Stimulated activated naive CD8-positive, alpha-beta T cell treated with anti-CD3 and anti-CD28 coated beads, Interleukin-15, amount 100 ng/mL, for 72 hours (primary cell): Measurements from ENCODE around the gene NFATC3.

Source experiments
- ATAC-seq: fragments of 150-1000 bp; cut with Tn5 transposase; 2 replicates; pipeline ENCODE4 v1.10.0; 2021; ENCODE audit warnings: mild to moderate bottlenecking, moderate library complexity
- DNase-seq, 2 donors: peaks; one replicate each; pipeline ENCODE4 v3.0.0; 2021 to 2022
- H3K27ac Mint-ChIP-seq, 2 donors: one replicate each; pipeline ENCODE4 v1.8.0; 2022; ENCODE audit warnings: mild to moderate bottlenecking in 2 of 2, mixed read lengths in 2 of 2, moderate library complexity in 2 of 2
- H3K27me3 Mint-ChIP-seq: one replicate; pipeline ENCODE4 v1.8.0; 2022; ENCODE audit warnings: mixed read lengths
- H3K4me1 Mint-ChIP-seq: one replicate; pipeline ENCODE4 v1.8.0; 2022; ENCODE audit warnings: mild to moderate bottlenecking, mixed read lengths
- H3K4me3 Mint-ChIP-seq, 2 donors: one replicate each; pipeline ENCODE4 v1.8.0; 2022; ENCODE audit warnings: mild to moderate bottlenecking in 2 of 2, mixed read lengths in 2 of 2, moderate library complexity in 1 of 2
- H3K9me3 Mint-ChIP-seq, 2 donors: one replicate each; pipeline ENCODE4 v1.8.0; 2022; ENCODE audit warnings: mixed read lengths in 2 of 2

NFATC3 gene

GRCh38 chr16:68244481-68244902 is 159.3 kb downstream of the NFATC3 start:
- no peak for ATAC-seq
- Mint-ChIP-seq H3K4me3 (peak overlapping the region; percentile 99 to 100), H3K27ac (peak overlapping the region; percentile 74 to 95), H3K27me3 (no peaks in the 10 kb centered on the region), H3K9me3 (no peaks in the 10 kb centered on the region), H3K4me1 (peaks cover 47% of the 10 kb centered on the region)
- no peak for DNase-seq

DNA sequence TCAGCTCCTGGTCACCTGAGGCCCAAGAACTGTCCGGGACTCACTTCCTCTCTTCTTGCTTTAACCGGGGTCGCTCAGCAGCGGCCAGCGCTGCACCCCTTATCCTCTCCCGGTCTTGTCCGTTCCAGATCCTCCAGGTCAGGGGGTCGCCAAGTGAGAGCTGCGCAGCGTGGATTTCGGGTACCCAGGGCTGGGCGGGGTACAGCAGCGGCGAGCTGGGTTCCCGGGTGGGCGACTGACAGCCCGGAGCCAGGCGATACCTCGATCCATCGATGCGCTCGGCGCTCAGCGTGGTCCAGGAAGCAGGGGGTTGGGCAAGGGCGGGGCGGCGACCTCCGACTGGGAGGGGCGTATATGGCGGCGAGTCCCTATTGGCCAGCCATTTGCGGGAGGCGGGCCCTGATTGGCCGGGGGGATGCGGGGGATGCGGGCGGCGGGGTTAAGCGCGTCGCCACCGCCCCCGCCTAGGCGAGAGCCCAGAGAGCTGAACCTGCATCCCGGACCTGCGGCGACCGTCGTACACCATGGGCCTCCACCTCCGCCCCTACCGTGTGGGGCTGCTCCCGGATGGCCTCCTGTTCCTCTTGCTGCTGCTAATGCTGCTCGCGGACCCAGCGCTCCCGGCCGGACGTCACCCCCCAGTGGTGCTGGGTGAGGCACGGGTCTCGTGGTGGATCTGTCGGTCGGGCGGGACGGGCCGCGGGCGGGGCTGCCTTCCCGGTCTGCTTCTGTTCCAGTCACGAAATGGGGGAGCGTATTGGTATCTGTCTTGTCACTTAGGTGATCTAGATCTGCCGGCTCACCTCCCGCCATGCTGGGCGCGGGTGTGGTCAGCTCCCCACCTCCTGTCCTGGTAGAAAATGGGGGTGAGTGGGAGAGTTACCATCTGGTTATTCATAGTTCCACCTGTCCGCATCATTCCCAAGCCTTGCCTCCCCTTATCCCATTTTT is 160.0 kb downstream of the NFATC3 start, which contains the start of gene PLA2G15:
Gene PLA2G15 (plus strand): TSS at position 471 of the 951 bp plus-strand sequence. CDS start 54 bp downstream, at position 525.
- Mint-ChIP-seq H3K9me3 (no peaks in the 10 kb centered on the region), H3K4me1 (peaks cover 41% of the 10 kb centered on the region), H3K4me3 (peak within 1 kb of the TSS; percentile 99 to 100), H3K27me3 (no peaks in the 10 kb centered on the region), H3K27ac (peak within 1 kb of the TSS; percentile 74 to 95)
- DNase-seq (peak; percentile 94 to 95), ATAC-seq (peak; percentile 96)

GRCh38 chr16:68246121-68246520 is 161.0 kb downstream of the NFATC3 start:
- no peak for DNase-seq
- ATAC-seq = no peak
- H3K9me3 Mint-ChIP-seq = no peaks in the 10 kb centered on the region
- peak overlapping the region; percentile 99 to 100 for H3K4me3 Mint-ChIP-seq
- H3K27ac Mint-ChIP-seq = peak overlapping the region in 1 of 2 donors; percentile 44
- peaks cover 41% of the 10 kb centered on the region for H3K4me1 Mint-ChIP-seq
- no peaks in the 10 kb centered on the region for H3K27me3 Mint-ChIP-seq

DNA sequence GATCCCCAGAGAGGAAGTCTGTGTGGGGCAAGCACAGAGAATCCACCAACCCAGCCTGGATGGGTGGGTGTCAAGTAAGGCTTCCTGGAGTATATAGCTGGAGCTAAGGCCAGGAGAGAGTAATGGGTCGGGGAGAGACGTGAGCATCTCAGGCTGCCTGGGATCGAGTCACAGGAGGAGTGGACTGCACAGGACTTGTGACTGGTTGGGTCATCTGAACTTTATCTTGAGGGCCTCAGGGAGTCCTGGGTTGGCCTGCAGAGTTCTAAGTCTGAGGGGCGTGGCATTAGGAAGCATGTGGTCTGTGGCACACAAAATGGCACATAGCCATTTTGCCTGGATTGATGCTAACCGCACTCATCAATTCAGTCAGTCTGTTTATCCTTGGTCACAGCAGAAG is 161.5 kb downstream of the NFATC3 start:
- Mint-ChIP-seq H3K27ac (no peak overlapping the region), H3K9me3 (no peaks in the 10 kb centered on the region), H3K27me3 (no peaks in the 10 kb centered on the region), H3K4me1 (peaks cover 41% of the 10 kb centered on the region), H3K4me3 (peak overlapping the region in 1 of 2 donors; percentile 99)
- ATAC-seq = no peak
- DNase-seq = no peak

- H3K27me3 Mint-ChIP-seq = no peaks in the 10 kb centered on the region
- peaks cover 41% of the 10 kb centered on the region for H3K4me1 Mint-ChIP-seq
- H3K9me3 Mint-ChIP-seq = no peaks in the 10 kb centered on the region
- H3K27ac Mint-ChIP-seq = no peak overlapping the region
- no peak for ATAC-seq
- DNase-seq = no peak
- H3K4me3 Mint-ChIP-seq = no peak overlapping the region
These were observed 162.2 kb downstream of the NFATC3 start for GRCh38 chr16:68247400-68247799.

DNA sequence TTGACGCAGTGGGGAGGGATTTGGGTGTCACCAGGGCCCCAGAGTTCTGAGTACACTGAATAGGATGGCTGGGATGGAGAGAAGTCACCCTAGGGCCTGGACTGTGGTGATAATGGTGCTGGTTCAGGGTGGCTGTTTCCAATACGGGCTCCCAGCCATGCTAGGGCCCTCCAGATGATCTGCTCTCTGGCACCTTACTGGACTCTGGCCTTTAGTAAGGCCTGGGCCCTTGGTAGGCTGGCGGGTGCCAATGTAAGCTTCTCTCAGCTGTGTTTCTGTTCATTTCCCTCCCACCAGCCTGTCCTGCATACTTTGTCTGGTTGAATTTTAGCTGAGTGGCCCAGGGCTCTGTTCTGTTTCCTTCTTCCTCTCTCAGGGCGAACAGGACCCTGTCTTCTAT is 162.8 kb downstream of the NFATC3 start:
- H3K27ac Mint-ChIP-seq = no peak overlapping the region
- H3K4me1 Mint-ChIP-seq = peaks cover 41% of the 10 kb centered on the region
- DNase-seq = no peak
- no peaks in the 10 kb centered on the region for H3K27me3 Mint-ChIP-seq
- H3K9me3 Mint-ChIP-seq = no peaks in the 10 kb centered on the region
- ATAC-seq = no peak
- H3K4me3 Mint-ChIP-seq = no peak overlapping the region

GRCh38 chr16:68249371-68249770 is 164.2 kb downstream of the NFATC3 start:
- H3K4me3 Mint-ChIP-seq = no peak overlapping the region
- no peaks in the 10 kb centered on the region for H3K9me3 Mint-ChIP-seq
- no peaks in the 10 kb centered on the region for H3K27me3 Mint-ChIP-seq
- ATAC-seq = no peak
- DNase-seq = no peak
- peaks cover 35% of the 10 kb centered on the region for H3K4me1 Mint-ChIP-seq
- H3K27ac Mint-ChIP-seq = no peak overlapping the region

GRCh38 chr16:68250951-68251350 is 165.8 kb downstream of the NFATC3 start:
- Mint-ChIP-seq H3K4me1 (peaks cover 22% of the 10 kb centered on the region), H3K27ac (no peak overlapping the region), H3K27me3 (no peaks in the 10 kb centered on the region), H3K9me3 (no peaks in the 10 kb centered on the region), H3K4me3 (no peak overlapping the region)
- no peak for DNase-seq
- no peak for ATAC-seq

DNA sequence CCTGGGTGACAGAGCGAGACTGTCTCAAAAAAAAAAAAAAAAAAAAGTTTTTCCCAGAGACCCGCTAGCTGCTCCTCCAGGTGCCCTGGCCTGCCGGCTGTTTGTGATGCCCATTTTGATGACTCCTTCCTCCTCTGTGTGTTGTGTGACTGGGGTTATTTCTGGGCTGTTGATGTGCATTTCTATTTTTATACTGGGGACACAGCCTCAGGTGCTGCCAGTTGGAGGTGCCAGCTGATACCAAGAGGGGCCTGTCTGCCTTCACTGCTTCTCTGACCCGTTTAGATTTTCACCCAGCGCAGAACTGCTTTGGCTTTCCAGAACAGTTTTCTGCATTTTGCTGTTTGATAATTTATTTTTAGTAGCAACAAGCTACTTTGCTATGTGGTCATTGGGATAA is 166.7 kb downstream of the NFATC3 start:
- no peaks in the 10 kb centered on the region for H3K9me3 Mint-ChIP-seq
- no peak overlapping the region for H3K4me3 Mint-ChIP-seq
- no peak overlapping the region for H3K27ac Mint-ChIP-seq
- H3K4me1 Mint-ChIP-seq = peaks cover 14% of the 10 kb centered on the region
- DNase-seq (no peak), ATAC-seq (no peak)
- no peaks in the 10 kb centered on the region for H3K27me3 Mint-ChIP-seq

DNA sequence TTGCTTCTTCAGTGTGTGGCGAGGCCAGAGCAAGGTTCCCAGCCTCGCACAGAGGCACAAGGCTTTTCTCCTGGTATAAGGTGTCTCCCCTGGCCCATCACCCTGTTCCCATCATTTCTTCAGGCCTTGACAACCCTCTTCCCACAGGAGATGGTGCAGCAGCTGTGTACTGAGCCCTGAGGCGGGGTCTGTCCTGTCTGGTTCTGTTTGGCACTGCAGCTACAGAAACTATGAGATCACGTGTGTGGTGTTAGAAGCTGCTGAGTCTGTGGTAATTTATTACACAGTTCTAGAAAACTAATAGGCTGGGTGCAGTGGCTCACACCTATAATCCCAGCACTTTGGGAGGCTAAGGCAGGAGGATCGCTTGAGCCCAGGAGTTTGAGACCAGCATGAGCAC is 167.2 kb downstream of the NFATC3 start:
- H3K27ac Mint-ChIP-seq = no peak overlapping the region
- H3K4me3 Mint-ChIP-seq = no peak overlapping the region
- no peak for ATAC-seq
- no peaks in the 10 kb centered on the region for H3K9me3 Mint-ChIP-seq
- DNase-seq = no peak
- H3K27me3 Mint-ChIP-seq = no peaks in the 10 kb centered on the region
- H3K4me1 Mint-ChIP-seq = peaks cover 11% of the 10 kb centered on the region

GRCh38 chr16:68253721-68254120 is 168.6 kb downstream of the NFATC3 start:
- Mint-ChIP-seq H3K4me3 (no peak overlapping the region), H3K27ac (peak overlapping the region in 1 of 2 donors; percentile 63), H3K4me1 (peaks cover 5% of the 10 kb centered on the region), H3K9me3 (no peaks in the 10 kb centered on the region), H3K27me3 (no peaks in the 10 kb centered on the region)
- ATAC-seq (no peak), DNase-seq (no peak)

- Mint-ChIP-seq H3K27ac (no peak overlapping the region), H3K4me1 (peaks cover 5% of the 10 kb centered on the region), H3K4me3 (no peak overlapping the region), H3K9me3 (no peaks in the 10 kb centered on the region), H3K27me3 (no peaks in the 10 kb centered on the region)
- DNase-seq (no peak), ATAC-seq (no peak)
These were observed 170.5 kb downstream of the NFATC3 start for GRCh38 chr16:68255712-68256111.

GRCh38 chr16:68257251-68257905 is 172.2 kb downstream of the NFATC3 start:
- ATAC-seq (no peak), DNase-seq (no peak)
- Mint-ChIP-seq H3K27ac (peak overlapping the region in 1 of 2 donors; percentile 82), H3K4me1 (peaks cover 19% of the 10 kb centered on the region), H3K9me3 (no peaks in the 10 kb centered on the region), H3K27me3 (no peaks in the 10 kb centered on the region), H3K4me3 (no peak overlapping the region)

DNA sequence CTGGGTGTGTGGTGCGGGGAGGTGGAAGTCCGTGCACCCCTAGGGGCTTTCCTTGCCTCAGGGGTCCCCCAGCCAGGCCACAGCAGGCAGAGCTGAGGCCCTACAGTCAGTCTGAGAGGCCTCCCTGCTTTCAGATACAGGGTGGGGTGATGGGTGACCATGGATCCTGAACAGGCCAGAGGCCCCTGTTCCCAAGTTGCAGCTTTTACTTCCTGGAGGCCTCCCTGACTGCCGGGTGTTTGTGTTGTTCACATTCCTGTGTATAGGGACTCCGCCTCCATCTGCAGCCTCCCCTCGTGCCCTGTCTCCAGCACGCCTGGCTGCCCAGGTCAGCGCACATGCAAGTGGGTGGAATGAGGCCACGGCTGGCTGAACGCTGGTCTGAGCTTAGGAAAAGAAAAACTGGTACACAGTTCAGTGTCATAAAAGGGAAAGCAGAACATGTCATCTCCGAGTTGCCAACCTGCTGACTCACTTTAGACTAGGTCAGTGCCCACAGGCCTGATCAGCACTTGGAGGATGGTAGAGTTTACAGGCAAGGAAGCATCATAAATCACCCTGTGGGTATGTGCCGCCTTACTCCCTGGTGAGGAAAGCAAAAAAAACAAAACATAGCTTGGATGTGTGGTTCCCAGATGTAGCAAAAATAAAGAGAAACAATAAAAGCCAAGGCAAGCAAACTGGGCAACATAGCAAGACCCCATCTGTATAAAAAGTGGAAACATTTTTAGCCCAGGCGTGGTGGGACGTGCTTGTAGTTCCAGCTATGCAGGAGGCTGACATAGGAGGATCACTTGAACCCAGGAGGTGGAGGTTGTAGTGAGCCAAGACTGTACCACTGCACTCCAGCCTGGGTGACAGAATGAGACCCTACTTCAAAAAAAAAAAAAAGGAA is 173.0 kb downstream of the NFATC3 start:
- no peaks in the 10 kb centered on the region for H3K9me3 Mint-ChIP-seq
- H3K27ac Mint-ChIP-seq = peak overlapping the region in 1 of 2 donors; percentile 82
- peaks cover 25% of the 10 kb centered on the region for H3K4me1 Mint-ChIP-seq

More for the DNA sequence above, 173.0 kb downstream of the NFATC3 start:
- no peak for DNase-seq
- Mint-ChIP-seq H3K4me3 (no peak overlapping the region), H3K27me3 (no peaks in the 10 kb centered on the region)
- no peak for ATAC-seq
